GM12878 (cell line): Measurements from ENCODE around the gene SETD5. TPM values are rescaled to one million over a fixed set of nuclear protein-coding genes. Genes with fewer than 3 reads are reported as not detected.
A peak's percentile ranks its signal among the peaks of the same experiment; 100 is the strongest.

Experiments used
- ATAC-seq: fragments of 200-7000 bp; cut with Tn5 transposase; 3 replicates; pipeline ENCODE4 v1.9.1; 2020; ENCODE audit warnings: mild to moderate bottlenecking, moderate library complexity
- BruUV-seq: library from RNA; stranded (reverse); fragments of 400-500 nt; replicated peaks from 2 replicates; lab custom pipeline; 2021; lab: Mats Ljungman, UMichigan
- CTCF ChIA-PET: fragments of 300-600 bp; sonication (Branson Sonifier 250); formaldehyde crosslinking; extraction: SDS; loops from one replicate; lab custom pipeline; 2021; ENCODE audit warnings: inconsistent platforms; lab: Yijun Ruan, JAX
- POLR2A ChIA-PET: fragments of 350-600 bp; formaldehyde crosslinking; extraction: SDS; loops from one replicate; lab custom pipeline; 2021; ENCODE audit warnings: inconsistent platforms; lab: Charles Lee
- RAD21 ChIA-PET: fragments of 300-600 bp; sonication (Branson Sonifier 250); formaldehyde crosslinking; loops from one replicate; lab custom pipeline; 2023; ENCODE audit warnings: antibody characterized with exemption; ENCODE audit not compliant: unreplicated experiment; lab: Charles Lee
- SMC1A ChIA-PET: fragments of 300-600 bp; sonication (Branson Sonifier 250); formaldehyde crosslinking; loops from one replicate; lab custom pipeline; 2023; ENCODE audit not compliant: unreplicated experiment, uncharacterized antibody; lab: Charles Lee
- DNase-seq: peaks from one replicate; pipeline ENCODE4 v3.0.0-alpha.2; 2011; ENCODE audit warnings: low read depth, low spot score
- FAIRE-seq: peaks from 3 replicates; lab custom pipeline; 2011; peaks lifted over from hg19 to GRCh38; lab: Jason Lieb, UNC
- H2AFZ ChIP-seq: 2 replicates; pipeline ENCODE4 v1.6.0; 2011; ENCODE audit warnings: low read depth, low read length, control low read depth; ENCODE audit not compliant: control insufficient read depth
- H3K27ac ChIP-seq: 2 replicates; pipeline ENCODE4 v1.5.1; 2011; ENCODE audit warnings: control low read depth; ENCODE audit not compliant: control insufficient read depth, insufficient read depth
- H3K27me3 ChIP-seq, 2 experiments: replicated peaks in 1 of 2; 2 replicates each; pipeline versions ENCODE4 v1.6.0 to v1.6.1; 2011; ENCODE audit warnings: low read length in 1 of 2; ENCODE audit not compliant: control insufficient read depth in 2 of 2, insufficient read depth in 2 of 2
- H3K36me3 ChIP-seq, 2 experiments: 2 replicates each; pipeline ENCODE4 v1.5.1; 2011; ENCODE audit warnings: low read length in 1 of 2; ENCODE audit not compliant: control insufficient read depth in 2 of 2, insufficient read depth in 2 of 2
- H3K4me1 ChIP-seq: 2 replicates; pipeline ENCODE4 v1.6.1; 2011; ENCODE audit warnings: mild to moderate bottlenecking, low read length, moderate library complexity, mixed read lengths; ENCODE audit not compliant: control insufficient read depth, insufficient read depth
- H3K4me2 ChIP-seq: 2 replicates; pipeline ENCODE4 v1.6.0; 2011; ENCODE audit warnings: control low read depth; ENCODE audit not compliant: control insufficient read depth, insufficient read depth
- H3K4me3 ChIP-seq: fragments of 200-600 bp; sonication (generic); 2 replicates; pipeline ENCODE4 v1.5.1; 2016
- H3K79me2 ChIP-seq: 2 replicates; pipeline ENCODE4 v1.6.0; 2011; ENCODE audit warnings: low read length; ENCODE audit not compliant: control insufficient read depth, insufficient read depth
- H3K9ac ChIP-seq: 2 replicates; pipeline ENCODE4 v1.8.0; 2011; ENCODE audit warnings: low read length, control low read depth, mixed read lengths; ENCODE audit not compliant: control insufficient read depth, insufficient read depth
- H3K9me3 ChIP-seq: replicated peaks from 3 replicates; pipeline ENCODE4 v1.5.1; 2011; ENCODE audit warnings: mild to moderate bottlenecking, low read length; ENCODE audit not compliant: control insufficient read depth, insufficient read depth
- H4K20me1 ChIP-seq: 2 replicates; pipeline ENCODE4 v1.6.0; 2011; ENCODE audit not compliant: control insufficient read depth, insufficient read depth
- MEF2A ChIP-seq: IDR thresholded peaks from 2 replicates; pipeline ENCODE4 v1.6.1; 2011; ENCODE audit warnings: low read depth, mild to moderate bottlenecking, low read length, moderate library complexity; ENCODE audit not compliant: insufficient read depth
- MEF2B ChIP-seq: fragments of 450-650 bp; IDR thresholded peaks from 2 replicates; pipeline ENCODE4 v1.6.1; 2018; ENCODE audit warnings: mild to moderate bottlenecking, moderate library complexity; ENCODE audit not compliant: partially characterized antibody, poor library complexity, severe bottlenecking
- NBN ChIP-seq: fragments of 450-650 bp; IDR thresholded peaks from 2 replicates; pipeline ENCODE4 v1.6.1; 2016
- SMC3 ChIP-seq: IDR thresholded peaks from 2 replicates; pipeline ENCODE4 v1.6.1; 2011; ENCODE audit warnings: low read length, improper control_type of control experiment, borderline replicate concordance
- STAT3 ChIP-seq: IDR thresholded peaks from 2 replicates; pipeline ENCODE4 v1.6.1; 2011; ENCODE audit warnings: low read depth, low read length, improper control_type of control experiment
- TCF3 ChIP-seq: IDR thresholded peaks from 2 replicates; pipeline ENCODE4 v1.6.1; 2012; ENCODE audit warnings: low read depth, mild to moderate bottlenecking, low read length, borderline replicate concordance; ENCODE audit not compliant: insufficient read depth
- ZBED1 ChIP-seq: IDR thresholded peaks from 2 replicates; pipeline ENCODE4 v1.6.1; 2016; ENCODE audit warnings: borderline replicate concordance
- ZNF592 ChIP-seq: fragments of 450-650 bp; IDR thresholded peaks from 2 replicates; pipeline ENCODE4 v1.6.1; 2017; ENCODE audit warnings: mild to moderate bottlenecking, moderate library complexity
- WGBS: methylation state at CpG from one replicate; pipeline ENCODE4 v1.1.6; 2016; ENCODE audit warnings: low lambda C conversion rate; ENCODE audit not compliant: insufficient replicate concordance, insufficient coverage; ENCODE audit errors: missing lambda C conversion rate; 5-methylcytosine and 5-hydroxymethylcytosine counted together
- in situ Hi-C: fragments of 300-500 bp; cut with MboI; formaldehyde crosslinking; loops from 9 replicates; pipeline ENCODE4 v1.14.3; 2018; ENCODE audit warnings: mixed read lengths
- intact Hi-C: fragments of 100-400 bp; cut with micrococcal nuclease; formaldehyde crosslinking; loops from one replicate; pipeline ENCODE4 v1.14.2; 2022; ENCODE audit not compliant: unreplicated experiment
- polyA plus RNA-seq, 11 experiments: library from polyadenylated mRNA; depleted of rRNA in 4 of 11; unstranded in 6 of 11; stranded (reverse) in 5 of 11; fragments of >200 nt; fragmentation: Nextera tagmentation in 4 of 11; fragmentation: Illumina TruSeq in 1 of 11; extraction: Ambion mirVana in 4 of 11; extraction: Trizol in 1 of 11; gene quantifications; 1 replicate in 1 of 11; 2 replicates in 10 of 11; pipeline versions ENCODE4 v1.2.1 to v1.2.3, GENCODE V29; 2011 to 2016; ENCODE audit warnings: inconsistent platforms in 2 of 11, missing spikeins in 2 of 11, low read depth in 1 of 11
- total RNA-seq, 4 experiments: library from RNA; depleted of rRNA in 3 of 4; stranded (reverse); fragments of >200 nt in 3 of 4; fragmentation: Illumina TruSeq in 1 of 4; extraction: Trizol in 1 of 4; gene quantifications; 2 replicates each; pipeline versions ENCODE4 v1.2.1 to v1.2.3, GENCODE V29; 2013 to 2021
- TF ChIP-seq, protein P1 (sequence below): fragments of 450-650 bp; IDR thresholded peaks from 2 replicates; pipeline ENCODE4 v1.6.1; 2017; ENCODE audit warnings: mild to moderate bottlenecking, moderate library complexity
- TF ChIP-seq, protein P2 (sequence below): fragments of 150-350 bp; IDR thresholded peaks from 2 replicates; pipeline ENCODE4 v1.6.1; 2014; ENCODE audit warnings: mild to moderate bottlenecking, low read depth, low read length

The SETD5 gene
- total and polyA plus RNA-seq, 10 of the 15 experiments (the other 5 are each of a cell fraction or from before 2014, with no cell fraction given): 8.2 to 94.0 (median 55.4) TPM

GRCh38 chr3:9351709-9352126 lies 45.7 kb upstream of the SETD5 start (continued):
- TF ChIP-seq NBN (no peak), MEF2A (no peak)
- TF ChIP-seq, protein P1, sequence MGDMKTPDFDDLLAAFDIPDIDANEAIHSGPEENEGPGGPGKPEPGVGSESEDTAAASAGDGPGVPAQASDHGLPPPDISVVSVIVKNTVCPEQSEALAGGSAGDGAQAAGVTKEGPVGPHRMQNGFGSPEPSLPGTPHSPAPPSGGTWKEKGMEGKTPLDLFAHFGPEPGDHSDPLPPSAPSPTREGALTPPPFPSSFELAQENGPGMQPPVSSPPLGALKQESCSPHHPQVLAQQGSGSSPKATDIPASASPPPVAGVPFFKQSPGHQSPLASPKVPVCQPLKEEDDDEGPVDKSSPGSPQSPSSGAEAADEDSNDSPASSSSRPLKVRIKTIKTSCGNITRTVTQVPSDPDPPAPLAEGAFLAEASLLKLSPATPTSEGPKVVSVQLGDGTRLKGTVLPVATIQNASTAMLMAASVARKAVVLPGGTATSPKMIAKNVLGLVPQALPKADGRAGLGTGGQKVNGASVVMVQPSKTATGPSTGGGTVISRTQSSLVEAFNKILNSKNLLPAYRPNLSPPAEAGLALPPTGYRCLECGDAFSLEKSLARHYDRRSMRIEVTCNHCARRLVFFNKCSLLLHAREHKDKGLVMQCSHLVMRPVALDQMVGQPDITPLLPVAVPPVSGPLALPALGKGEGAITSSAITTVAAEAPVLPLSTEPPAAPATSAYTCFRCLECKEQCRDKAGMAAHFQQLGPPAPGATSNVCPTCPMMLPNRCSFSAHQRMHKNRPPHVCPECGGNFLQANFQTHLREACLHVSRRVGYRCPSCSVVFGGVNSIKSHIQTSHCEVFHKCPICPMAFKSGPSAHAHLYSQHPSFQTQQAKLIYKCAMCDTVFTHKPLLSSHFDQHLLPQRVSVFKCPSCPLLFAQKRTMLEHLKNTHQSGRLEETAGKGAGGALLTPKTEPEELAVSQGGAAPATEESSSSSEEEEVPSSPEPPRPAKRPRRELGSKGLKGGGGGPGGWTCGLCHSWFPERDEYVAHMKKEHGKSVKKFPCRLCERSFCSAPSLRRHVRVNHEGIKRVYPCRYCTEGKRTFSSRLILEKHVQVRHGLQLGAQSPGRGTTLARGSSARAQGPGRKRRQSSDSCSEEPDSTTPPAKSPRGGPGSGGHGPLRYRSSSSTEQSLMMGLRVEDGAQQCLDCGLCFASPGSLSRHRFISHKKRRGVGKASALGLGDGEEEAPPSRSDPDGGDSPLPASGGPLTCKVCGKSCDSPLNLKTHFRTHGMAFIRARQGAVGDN: no peak
- TF ChIP-seq, all 136 proteins: peak for 0

- CTCF ChIA-PET: interaction anchor here (0.5 to 2.7 kb wide), 52 partner anchors 10 to 579 kb away, joined by 3 to 38 read pairs (median 4); partner anchors contain the start of gene THUMPD3
- H4K20me1 ChIP-seq: no peaks in the 10 kb centered on the region
- no peak for TF ChIP-seq STAT3
- no peak for TF ChIP-seq ZBED1
- TF ChIP-seq SMC3: peak; percentile 82
- no peak for TF ChIP-seq MEF2B
- 0 out of 2 replicates have a peak, but pooled peaks have one; percentile 23 for TF ChIP-seq ZNF592
- no peak for TF ChIP-seq TCF3
- TF ChIP-seq, protein P2, sequence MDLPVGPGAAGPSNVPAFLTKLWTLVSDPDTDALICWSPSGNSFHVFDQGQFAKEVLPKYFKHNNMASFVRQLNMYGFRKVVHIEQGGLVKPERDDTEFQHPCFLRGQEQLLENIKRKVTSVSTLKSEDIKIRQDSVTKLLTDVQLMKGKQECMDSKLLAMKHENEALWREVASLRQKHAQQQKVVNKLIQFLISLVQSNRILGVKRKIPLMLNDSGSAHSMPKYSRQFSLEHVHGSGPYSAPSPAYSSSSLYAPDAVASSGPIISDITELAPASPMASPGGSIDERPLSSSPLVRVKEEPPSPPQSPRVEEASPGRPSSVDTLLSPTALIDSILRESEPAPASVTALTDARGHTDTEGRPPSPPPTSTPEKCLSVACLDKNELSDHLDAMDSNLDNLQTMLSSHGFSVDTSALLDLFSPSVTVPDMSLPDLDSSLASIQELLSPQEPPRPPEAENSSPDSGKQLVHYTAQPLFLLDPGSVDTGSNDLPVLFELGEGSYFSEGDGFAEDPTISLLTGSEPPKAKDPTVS: no peak
Observed at GRCh38 chr3:9352917-9353752, 44.3 kb upstream of the SETD5 start.

More at GRCh38 chr3:9352917-9353752, 44.3 kb upstream of the SETD5 start:
- H3K4me3 ChIP-seq: no peak overlapping the region
- H3K79me2 ChIP-seq: no peaks in the 10 kb centered on the region
- in situ Hi-C loops: no loop called here
- DNase-seq: peak; percentile 9
- BruUV-seq: no TSS peak
- POLR2A ChIA-PET: interaction anchor here (0.9 kb wide), 1 partner anchor 43 kb away, joined by 3 read pairs; no protein-coding TSS in a partner anchor
- no peaks in the 10 kb centered on the region for H3K9me3 ChIP-seq
- peaks cover 5% of the 10 kb centered on the region; the same call in 1 of the 2 replicates for H3K4me1 ChIP-seq
- WGBS: 24% methylated on average over 7 of the region's 7 CpGs
- H3K36me3 ChIP-seq: no peaks in the 10 kb centered on the region
- RAD21 ChIA-PET: interaction anchor here (0.6 to 2.4 kb wide), 15 partner anchors 10 to 374 kb away, joined by 3 to 9 read pairs (median 5); partner anchors contain the start of gene THUMPD3
- intact Hi-C loops: loop anchor here (2.0 to 10.0 kb wide), 4 partner anchors 70 to 382 kb away; partner anchors contain the start of gene BRPF1
- SMC1A ChIA-PET: interaction anchor here (0.6 to 2.5 kb wide), 15 partner anchors 9 to 858 kb away, joined by 3 to 16 read pairs (median 3); partner anchors contain the start of gene THUMPD3
- peak; percentile 90 for ATAC-seq
- no peaks in the 10 kb centered on the region for H3K27me3 ChIP-seq
- peak; percentile 75 for FAIRE-seq
- H3K4me2 ChIP-seq: no peak overlapping the region
- H3K27ac ChIP-seq: no peak overlapping the region
- H3K9ac ChIP-seq: no peak overlapping the region
- peak overlapping the region; percentile 61; the same call in 1 of the 2 replicates for H2AFZ ChIP-seq
